GM18907 (cell line): ENCODE results near the gene FIGNL2.

ENCODE experiments used
- ATAC-seq: cut with Tn5 transposase; IDR thresholded peaks from one replicate; pipeline ENCODE4 v1.9.1; 2021; ENCODE audit warnings: mild to moderate bottlenecking, moderate library complexity; ENCODE audit not compliant: unreplicated experiment

FIGNL2 gene

DNA sequence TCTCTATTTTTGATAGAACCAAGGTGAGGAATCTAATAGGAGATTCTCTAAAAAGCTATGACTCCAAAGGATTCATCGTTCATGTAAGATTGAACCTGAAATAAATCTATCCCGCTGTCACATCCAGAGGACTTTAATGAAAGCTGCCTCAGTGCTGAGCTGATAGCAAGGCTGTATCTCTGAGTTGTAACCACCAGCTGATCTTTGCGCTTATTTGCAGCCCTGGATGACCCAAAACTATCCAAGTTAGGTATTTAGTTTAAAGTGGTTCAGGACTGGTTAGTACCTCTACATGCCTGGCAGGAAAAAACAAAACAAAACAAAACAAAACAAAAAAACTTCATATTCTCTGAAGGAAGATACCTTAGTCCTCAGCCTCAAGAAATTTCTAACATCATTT is 30.6 kb upstream of the FIGNL2 start:
- ATAC-seq: no peak

- no peak for ATAC-seq
Measured at GRCh38 chr12:51874486-51874885, 26.0 kb upstream of the FIGNL2 start.

DNA sequence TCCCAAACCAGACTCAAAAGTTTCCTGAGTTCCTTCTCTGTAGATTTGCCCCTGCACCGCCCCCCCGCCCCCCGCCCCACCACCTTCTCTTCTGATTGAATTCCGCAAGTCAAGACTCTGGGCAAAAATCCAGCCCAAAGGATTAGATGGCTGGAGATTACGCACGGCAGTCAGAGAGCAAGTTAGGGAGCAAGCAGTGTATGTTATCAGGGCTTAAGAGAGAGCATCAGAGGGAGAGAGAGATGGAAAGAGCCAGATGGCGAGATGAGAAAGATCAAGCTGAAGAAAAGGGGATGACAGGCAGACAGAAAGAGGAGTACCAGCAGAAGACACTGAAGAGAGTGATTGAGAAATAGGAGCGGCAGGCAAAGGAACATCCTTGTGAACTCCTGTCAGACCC is 25.5 kb upstream of the FIGNL2 start:
- ATAC-seq: no peak

- no peak for ATAC-seq
Measured at GRCh38 chr12:51873251-51873994, 24.9 kb upstream of the FIGNL2 start.

GRCh38 chr12:51872689-51872981 is 24.1 kb upstream of the FIGNL2 start:
- ATAC-seq: no peak

GRCh38 chr12:51871918-51872688 is 23.6 kb upstream of the FIGNL2 start:
- no peak for ATAC-seq

DNA sequence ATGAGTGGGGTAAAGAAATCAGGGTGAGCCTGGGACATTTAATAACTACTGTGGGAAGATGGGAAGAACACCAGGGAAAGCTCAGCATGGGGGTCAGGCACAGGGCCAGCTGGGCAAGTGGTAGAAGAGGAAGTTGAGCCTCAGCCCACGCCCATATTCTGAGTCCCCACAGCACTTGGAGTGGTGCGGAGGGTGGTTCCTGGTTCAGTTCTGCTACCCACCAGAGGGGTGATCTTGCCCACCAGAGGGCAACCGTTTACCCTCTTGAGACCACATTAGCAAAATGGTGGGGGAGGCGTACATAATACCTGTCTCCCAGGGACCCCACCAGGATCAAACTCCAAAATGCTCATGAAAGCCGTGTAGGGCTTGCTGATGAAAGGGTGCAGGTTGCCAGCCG is 22.6 kb upstream of the FIGNL2 start:
- ATAC-seq: no peak

DNA sequence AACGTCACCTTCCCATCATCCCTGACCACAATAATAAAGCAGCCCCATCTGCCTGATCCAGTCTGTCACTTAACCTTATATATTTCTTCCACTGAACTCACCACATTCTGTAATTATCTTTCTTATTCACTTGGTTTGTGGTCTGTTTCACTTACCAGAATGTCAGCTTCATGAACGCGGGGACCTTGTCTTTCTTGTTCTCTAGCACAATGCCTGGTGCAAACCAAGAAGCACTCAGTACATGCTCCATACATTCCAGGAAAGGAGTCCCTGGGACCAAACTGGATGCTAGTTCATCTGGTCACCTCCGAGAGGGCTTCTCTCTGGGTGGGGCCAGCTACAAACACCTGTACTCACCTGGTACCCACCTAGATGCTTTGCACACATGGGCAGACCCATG is 22.0 kb upstream of the FIGNL2 start:
- ATAC-seq: no peak

GRCh38 chr12:51869931-51870330 is 21.4 kb upstream of the FIGNL2 start:
- ATAC-seq: no peak

DNA sequence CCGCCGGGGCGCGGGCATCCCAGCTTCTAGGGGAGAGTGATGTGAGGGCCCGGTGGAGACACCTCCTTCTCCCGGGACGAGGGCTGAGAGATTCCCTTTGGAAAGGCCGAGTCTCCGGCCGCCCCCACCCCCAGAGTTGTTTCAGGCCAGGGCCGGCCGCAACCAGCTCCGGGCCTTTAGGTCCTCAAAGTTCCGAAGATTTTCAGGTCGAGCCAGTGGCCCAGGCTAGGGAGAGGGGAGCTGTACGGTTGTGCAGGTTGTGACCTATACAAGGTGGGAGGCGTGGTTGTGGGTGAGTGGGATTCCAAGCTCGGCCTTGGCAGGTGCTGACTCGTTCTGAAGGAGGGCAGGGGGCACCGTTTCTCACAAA is 21.0 kb upstream of the FIGNL2 start:
- no peak for ATAC-seq

GRCh38 chr12:51868821-51869495 is 20.4 kb upstream of the FIGNL2 start:
- ATAC-seq: no peak

- ATAC-seq: no peak
Measured at GRCh38 chr12:51867796-51868428, 19.4 kb upstream of the FIGNL2 start.

- ATAC-seq: no peak
Measured at GRCh38 chr12:51867371-51867770, 18.9 kb upstream of the FIGNL2 start.

DNA sequence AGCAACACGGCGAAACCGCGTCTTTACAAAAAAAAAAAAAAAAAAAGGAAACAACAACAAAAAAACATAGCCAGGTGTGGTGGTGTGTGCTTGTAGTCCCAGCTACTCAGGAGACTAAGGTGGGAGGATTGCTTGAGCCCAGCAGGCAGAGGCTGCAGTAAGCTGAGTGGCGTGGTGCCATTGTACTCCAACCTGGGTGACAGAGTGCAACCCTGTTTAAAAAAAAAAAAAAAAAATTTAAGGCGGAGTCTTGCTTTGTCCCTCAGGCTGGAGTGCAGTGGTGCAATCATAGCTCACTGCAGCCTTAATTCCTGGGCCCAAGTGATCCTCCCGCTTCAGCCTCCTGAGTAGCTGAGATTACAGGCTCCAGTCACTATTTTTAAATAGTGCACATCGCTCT is 18.2 kb upstream of the FIGNL2 start:
- ATAC-seq: no peak

GRCh38 chr12:51866324-51866723 is 17.8 kb upstream of the FIGNL2 start:
- no peak for ATAC-seq

DNA sequence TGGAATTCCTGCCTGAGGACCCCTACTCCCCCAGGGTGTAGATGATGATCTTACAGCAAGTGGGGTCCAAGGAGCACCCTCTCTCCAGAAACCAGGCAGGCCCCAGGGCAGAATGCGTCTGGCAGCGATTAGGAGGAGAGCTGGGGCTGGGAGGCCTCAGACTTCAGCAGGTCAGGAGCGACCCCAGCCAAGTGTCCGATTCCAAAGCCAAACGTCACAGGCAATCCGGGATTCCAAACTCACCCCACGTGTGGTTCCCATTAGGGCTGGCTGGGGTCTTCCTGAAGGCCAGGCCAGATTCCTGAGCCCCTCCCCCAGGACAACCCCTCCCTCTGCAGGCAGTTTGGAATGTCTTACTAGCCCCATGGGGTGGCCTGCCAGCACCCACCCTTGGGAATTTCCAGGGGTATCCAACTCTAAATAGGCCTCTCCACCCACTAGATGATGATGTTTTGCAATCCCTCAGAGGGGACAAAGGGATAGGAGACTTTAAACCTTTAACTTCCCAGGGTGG is 17.3 kb upstream of the FIGNL2 start:
- ATAC-seq: no peak

GRCh38 chr12:51864833-51865670 is 16.5 kb upstream of the FIGNL2 start:
- ATAC-seq: no peak

DNA sequence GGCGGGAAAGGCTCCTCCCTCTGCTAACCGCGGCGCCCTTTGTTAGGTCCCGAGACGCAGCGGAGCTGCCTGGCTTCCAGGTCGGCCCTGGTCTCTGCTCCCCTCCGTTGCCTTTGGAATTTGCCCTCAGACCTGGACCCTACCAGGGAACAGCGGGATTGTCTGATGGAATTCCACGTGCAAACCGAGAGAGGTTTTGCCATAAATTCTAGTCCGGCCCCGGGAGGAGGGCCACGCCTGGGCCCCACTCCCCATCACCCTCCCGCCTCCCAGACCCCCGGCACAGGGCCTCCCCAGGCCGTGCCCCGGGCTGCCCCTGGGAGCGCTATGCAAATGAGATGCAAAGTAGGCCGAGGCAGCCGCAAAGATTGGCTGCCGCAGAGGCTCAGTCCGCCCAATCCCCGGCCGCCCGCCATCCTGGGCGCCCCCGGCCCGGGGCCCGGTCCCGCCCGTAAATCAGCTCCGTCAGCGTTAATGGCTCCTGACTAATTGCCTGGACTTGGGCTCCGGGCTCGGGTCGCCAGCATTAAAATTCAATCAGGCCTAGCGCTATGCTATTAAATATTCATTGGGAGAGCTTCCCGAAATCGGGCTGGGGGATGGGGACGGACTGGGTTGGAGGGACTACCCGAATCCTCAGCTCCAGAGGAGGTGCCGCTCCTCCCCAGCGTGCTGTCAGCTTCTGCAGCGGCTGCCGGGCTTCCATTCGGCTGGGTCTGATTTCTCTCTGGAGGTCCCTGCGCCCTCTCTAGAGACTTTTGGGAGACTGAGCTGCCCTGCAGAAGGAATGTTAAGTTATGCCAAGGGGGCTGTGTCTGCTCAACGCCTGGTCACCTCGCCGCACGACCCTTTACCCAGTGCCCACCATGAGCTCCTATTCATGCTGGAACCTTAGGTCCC is 15.7 kb upstream of the FIGNL2 start:
- ATAC-seq: no peak

DNA sequence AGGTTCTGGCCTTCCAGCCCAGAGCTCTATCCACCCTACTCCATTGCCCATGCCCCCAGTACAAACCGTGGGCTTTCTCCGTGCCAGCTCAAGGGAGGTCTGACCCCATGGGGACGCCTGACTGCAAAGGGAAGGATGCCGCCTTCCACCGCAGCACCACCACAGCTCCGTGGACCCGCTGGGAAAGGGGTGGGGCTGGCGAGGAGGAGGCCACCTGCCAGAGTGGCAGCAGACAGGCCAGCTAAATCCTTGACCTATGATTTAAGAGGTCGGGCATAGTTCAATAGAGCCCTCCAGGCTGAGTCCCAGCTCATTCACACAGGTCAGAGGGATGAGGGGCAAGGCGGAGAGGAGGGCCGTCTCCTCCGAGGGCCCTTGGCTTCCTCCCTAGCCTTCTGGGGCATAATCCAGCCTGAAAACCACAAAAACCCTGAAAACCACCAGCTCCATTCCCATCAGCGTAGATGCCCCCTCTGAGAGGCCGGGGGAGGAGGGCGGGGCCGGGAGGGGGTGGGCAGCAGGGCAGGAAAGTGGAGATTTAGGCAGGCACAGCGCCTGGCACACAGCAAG is 14.9 kb upstream of the FIGNL2 start:
- no peak for ATAC-seq
